GM12878 (cell line): Measurements from ENCODE around the gene WAS. TPM values are rescaled to one million over a fixed set of nuclear protein-coding genes. Genes with fewer than 3 reads are reported as not detected.
A peak's percentile ranks its signal among the peaks of the same experiment; 100 is the strongest.

Experiments used
- BHLHE40 ChIP-seq, 2 experiments: fragments of 450-650 bp in 1 of 2; IDR thresholded peaks; 2 replicates each; pipeline ENCODE4 v1.6.1; 2011 to 2017; ENCODE audit warnings: low read depth in 2 of 2, borderline replicate concordance in 1 of 2, improper control_type of control experiment in 1 of 2, low read length in 1 of 2, mild to moderate bottlenecking in 1 of 2
- CBX5 ChIP-seq: sonication (generic); IDR thresholded peaks from 2 replicates; pipeline ENCODE4 v1.6.1; 2016; ENCODE audit warnings: low read depth, moderate library complexity, mild to moderate bottlenecking, inconsistent platforms
- CREM ChIP-seq: IDR thresholded peaks from 2 replicates; pipeline ENCODE4 v1.6.1; 2014; ENCODE audit warnings: antibody characterized with exemption, low read depth
- FOXK2 ChIP-seq: fragments of 450-650 bp; IDR thresholded peaks from 2 replicates; pipeline ENCODE4 v1.6.1; 2017; ENCODE audit warnings: mild to moderate bottlenecking, moderate library complexity
- HDAC2 ChIP-seq: fragments of 200-600 bp; sonication (generic); IDR thresholded peaks from 2 replicates; pipeline ENCODE4 v1.6.1; 2017
- MTA2 ChIP-seq: fragments of 450-650 bp; IDR thresholded peaks from 2 replicates; pipeline ENCODE4 v1.6.1; 2016; ENCODE audit warnings: low read depth, mild to moderate bottlenecking, moderate library complexity
- MTA3 ChIP-seq: IDR thresholded peaks from 2 replicates; pipeline ENCODE4 v1.6.1; 2012; ENCODE audit warnings: low read length, inconsistent platforms, borderline replicate concordance
- NFIC ChIP-seq: IDR thresholded peaks from 2 replicates; pipeline ENCODE4 v1.6.1; 2012; ENCODE audit warnings: low read depth, mild to moderate bottlenecking, inconsistent platforms, low read length, moderate library complexity
- NR2C2 ChIP-seq: IDR thresholded peaks from 2 replicates; pipeline ENCODE4 v1.6.1; 2011; ENCODE audit warnings: borderline replicate concordance, low read depth; ENCODE audit not compliant: control insufficient read depth, insufficient read length
- NR2F1 ChIP-seq: fragments of 450-650 bp; conservative IDR thresholded peaks from 2 replicates; pipeline ENCODE4 v1.6.1; 2017; ENCODE audit warnings: mild to moderate bottlenecking
- POLR2A ChIP-seq: IDR thresholded peaks from 2 replicates; pipeline ENCODE4 v1.6.1; 2011; ENCODE audit warnings: low read depth, mild to moderate bottlenecking, low read length
- POLR2AphosphoS5 ChIP-seq: IDR thresholded peaks from 2 replicates; pipeline ENCODE4 v1.6.1; 2011; ENCODE audit warnings: mild to moderate bottlenecking, low read length, inconsistent platforms
- TBL1XR1 ChIP-seq: IDR thresholded peaks from 2 replicates; pipeline ENCODE4 v1.6.1; 2012; ENCODE audit warnings: low read depth, low read length, improper control_type of control experiment
- polyA plus RNA-seq, 11 experiments: library from polyadenylated mRNA; depleted of rRNA in 4 of 11; unstranded in 6 of 11; stranded (reverse) in 5 of 11; fragments of >200 nt; fragmentation: Nextera tagmentation in 4 of 11; fragmentation: Illumina TruSeq in 1 of 11; extraction: Ambion mirVana in 4 of 11; extraction: Trizol in 1 of 11; gene quantifications; 1 replicate in 1 of 11; 2 replicates in 10 of 11; pipeline versions ENCODE4 v1.2.1 to v1.2.3, GENCODE V29; 2011 to 2016; ENCODE audit warnings: inconsistent platforms in 2 of 11, missing spikeins in 2 of 11, low read depth in 1 of 11
- total RNA-seq, 4 experiments: library from RNA; depleted of rRNA in 3 of 4; stranded (reverse); fragments of >200 nt in 3 of 4; fragmentation: Illumina TruSeq in 1 of 4; extraction: Trizol in 1 of 4; gene quantifications; 2 replicates each; pipeline versions ENCODE4 v1.2.1 to v1.2.3, GENCODE V29; 2013 to 2021
- TF ChIP-seq, protein P1 (sequence below): IDR thresholded peaks from 2 replicates; pipeline ENCODE4 v1.6.1; 2011; ENCODE audit warnings: borderline replicate concordance, low read depth, mild to moderate bottlenecking, moderate library complexity, mixed read lengths, low read length; ENCODE audit not compliant: insufficient read depth; ENCODE audit errors: extremely low read length
- TF ChIP-seq, protein P2 (sequence below): fragments of 450-650 bp; formaldehyde crosslinking; IDR thresholded peaks from 2 replicates; pipeline ENCODE4 v1.4.0; 2022; ENCODE audit warnings: mild to moderate bottlenecking, moderate library complexity
- TF ChIP-seq, protein P3 (sequence below): fragments of 450-650 bp; IDR thresholded peaks from 2 replicates; pipeline ENCODE4 v1.6.1; 2014; ENCODE audit warnings: mild to moderate bottlenecking
- TF ChIP-seq, protein P4 (sequence below): fragments of 450-650 bp; formaldehyde crosslinking; IDR thresholded peaks from 2 replicates; pipeline ENCODE4 v1.5.0; 2022; ENCODE audit warnings: mild to moderate bottlenecking, missing genetic modification characterization

WAS gene
- total and polyA plus RNA-seq, 10 of the 15 experiments (the other 5 are each of a cell fraction or from before 2014, with no cell fraction given) = 1.6 to 84.7 (median 23.0) TPM

DNA sequence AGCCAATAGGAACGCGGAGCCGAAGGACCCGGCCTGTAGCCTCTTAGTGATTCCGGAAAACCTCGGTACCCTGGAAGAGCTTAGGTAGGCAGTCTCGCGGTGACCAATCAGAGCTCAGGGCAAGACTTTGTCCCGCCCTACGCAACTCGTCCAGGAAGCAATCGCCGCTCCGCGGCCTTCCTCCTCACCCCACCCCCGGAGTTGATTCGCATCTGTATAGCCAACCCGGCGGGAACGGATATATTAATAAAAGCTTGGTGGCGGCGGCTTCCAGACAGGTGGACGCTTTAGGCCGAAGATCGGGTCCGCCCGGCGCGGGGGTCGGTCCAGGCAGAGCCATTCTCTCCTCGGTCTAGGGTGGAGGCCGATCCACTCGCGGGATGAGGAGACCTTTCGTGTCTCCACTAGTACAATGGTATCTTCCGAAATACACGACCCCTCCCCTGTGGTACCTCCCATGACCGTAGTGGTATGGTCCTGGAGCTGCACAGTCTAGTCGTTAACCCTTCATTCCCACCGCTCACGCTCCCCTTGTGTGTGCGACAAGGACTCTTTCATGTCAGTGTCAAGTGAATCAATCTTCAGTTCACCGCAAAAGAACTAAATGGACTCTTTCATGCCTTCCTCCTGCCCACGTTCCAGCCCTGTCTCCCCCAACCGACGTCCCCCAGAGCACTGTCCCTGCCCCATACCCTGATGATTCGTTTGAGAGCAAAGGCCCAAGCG, 53.8 kb downstream of the WAS start (continued):
- TF ChIP-seq HDAC2 (no peak), CBX5 (no peak), TBL1XR1 (no peak), POLR2A (peak; percentile 70), NR2C2 (no peak), MTA3 (peak; percentile 78; the same call in 1 of the 2 replicates), FOXK2 (peak; percentile 88), MTA2 (peak; percentile 81), NFIC (peak; percentile 35; the same call in 1 of the 2 replicates), BHLHE40 (IDR thresholded peaks at IDR 0.05; ENCODE audit: borderline replicate concordance in 1 of 2, low read depth in 2 of 2, low read length in 1 of 2) (peak; percentile 68 to 70; a peak in 2 of 4 replicates), POLR2AphosphoS5 (peak; percentile 77), NR2F1 (no peak), CREM (peak; percentile 15; the same call in 1 of the 2 replicates)
- TF ChIP-seq, protein P1, sequence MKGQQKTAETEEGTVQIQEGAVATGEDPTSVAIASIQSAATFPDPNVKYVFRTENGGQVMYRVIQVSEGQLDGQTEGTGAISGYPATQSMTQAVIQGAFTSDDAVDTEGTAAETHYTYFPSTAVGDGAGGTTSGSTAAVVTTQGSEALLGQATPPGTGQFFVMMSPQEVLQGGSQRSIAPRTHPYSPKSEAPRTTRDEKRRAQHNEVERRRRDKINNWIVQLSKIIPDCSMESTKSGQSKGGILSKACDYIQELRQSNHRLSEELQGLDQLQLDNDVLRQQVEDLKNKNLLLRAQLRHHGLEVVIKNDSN = no peak
- TF ChIP-seq, protein P2, sequence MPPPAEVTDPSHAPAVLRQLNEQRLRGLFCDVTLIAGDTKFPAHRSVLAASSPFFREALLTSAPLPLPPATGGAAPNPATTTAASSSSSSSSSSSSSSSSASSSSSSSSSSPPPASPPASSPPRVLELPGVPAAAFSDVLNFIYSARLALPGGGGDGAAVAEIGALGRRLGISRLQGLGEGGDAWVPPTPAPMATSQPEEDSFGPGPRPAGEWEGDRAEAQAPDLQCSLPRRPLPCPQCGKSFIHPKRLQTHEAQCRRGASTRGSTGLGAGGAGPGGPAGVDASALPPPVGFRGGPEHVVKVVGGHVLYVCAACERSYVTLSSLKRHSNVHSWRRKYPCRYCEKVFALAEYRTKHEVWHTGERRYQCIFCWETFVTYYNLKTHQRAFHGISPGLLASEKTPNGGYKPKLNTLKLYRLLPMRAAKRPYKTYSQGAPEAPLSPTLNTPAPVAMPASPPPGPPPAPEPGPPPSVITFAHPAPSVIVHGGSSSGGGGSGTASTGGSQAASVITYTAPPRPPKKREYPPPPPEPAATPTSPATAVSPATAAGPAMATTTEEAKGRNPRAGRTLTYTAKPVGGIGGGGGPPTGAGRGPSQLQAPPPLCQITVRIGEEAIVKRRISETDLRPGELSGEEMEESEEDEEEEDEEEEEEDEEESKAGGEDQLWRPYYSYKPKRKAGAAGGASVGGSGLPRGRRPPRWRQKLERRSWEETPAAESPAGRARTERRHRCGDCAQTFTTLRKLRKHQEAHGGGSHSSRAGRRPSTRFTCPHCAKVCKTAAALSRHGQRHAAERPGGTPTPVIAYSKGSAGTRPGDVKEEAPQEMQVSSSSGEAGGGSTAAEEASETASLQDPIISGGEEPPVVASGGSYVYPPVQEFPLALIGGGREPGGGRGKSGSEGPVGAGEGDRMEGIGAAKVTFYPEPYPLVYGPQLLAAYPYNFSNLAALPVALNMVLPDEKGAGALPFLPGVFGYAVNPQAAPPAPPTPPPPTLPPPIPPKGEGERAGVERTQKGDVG (CRISPR knock-in tag) = no peak
- TF ChIP-seq, protein P3, sequence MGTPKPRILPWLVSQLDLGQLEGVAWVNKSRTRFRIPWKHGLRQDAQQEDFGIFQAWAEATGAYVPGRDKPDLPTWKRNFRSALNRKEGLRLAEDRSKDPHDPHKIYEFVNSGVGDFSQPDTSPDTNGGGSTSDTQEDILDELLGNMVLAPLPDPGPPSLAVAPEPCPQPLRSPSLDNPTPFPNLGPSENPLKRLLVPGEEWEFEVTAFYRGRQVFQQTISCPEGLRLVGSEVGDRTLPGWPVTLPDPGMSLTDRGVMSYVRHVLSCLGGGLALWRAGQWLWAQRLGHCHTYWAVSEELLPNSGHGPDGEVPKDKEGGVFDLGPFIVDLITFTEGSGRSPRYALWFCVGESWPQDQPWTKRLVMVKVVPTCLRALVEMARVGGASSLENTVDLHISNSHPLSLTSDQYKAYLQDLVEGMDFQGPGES = peak; percentile 70; the same call in 1 of the 2 replicates
- TF ChIP-seq, protein P4, sequence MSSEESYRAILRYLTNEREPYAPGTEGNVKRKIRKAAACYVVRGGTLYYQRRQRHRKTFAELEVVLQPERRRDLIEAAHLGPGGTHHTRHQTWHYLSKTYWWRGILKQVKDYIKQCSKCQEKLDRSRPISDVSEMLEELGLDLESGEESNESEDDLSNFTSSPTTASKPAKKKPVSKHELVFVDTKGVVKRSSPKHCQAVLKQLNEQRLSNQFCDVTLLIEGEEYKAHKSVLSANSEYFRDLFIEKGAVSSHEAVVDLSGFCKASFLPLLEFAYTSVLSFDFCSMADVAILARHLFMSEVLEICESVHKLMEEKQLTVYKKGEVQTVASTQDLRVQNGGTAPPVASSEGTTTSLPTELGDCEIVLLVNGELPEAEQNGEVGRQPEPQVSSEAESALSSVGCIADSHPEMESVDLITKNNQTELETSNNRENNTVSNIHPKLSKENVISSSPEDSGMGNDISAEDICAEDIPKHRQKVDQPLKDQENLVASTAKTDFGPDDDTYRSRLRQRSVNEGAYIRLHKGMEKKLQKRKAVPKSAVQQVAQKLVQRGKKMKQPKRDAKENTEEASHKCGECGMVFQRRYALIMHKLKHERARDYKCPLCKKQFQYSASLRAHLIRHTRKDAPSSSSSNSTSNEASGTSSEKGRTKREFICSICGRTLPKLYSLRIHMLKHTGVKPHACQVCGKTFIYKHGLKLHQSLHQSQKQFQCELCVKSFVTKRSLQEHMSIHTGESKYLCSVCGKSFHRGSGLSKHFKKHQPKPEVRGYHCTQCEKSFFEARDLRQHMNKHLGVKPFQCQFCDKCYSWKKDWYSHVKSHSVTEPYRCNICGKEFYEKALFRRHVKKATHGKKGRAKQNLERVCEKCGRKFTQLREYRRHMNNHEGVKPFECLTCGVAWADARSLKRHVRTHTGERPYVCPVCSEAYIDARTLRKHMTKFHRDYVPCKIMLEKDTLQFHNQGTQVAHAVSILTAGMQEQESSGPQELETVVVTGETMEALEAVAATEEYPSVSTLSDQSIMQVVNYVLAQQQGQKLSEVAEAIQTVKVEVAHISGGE (CRISPR knock-in tag) = no peak
- TF ChIP-seq, all 136 proteins: peak for 33
